ENCODE measurements around the gene GRID1.

GRID1 gene

DNA sequence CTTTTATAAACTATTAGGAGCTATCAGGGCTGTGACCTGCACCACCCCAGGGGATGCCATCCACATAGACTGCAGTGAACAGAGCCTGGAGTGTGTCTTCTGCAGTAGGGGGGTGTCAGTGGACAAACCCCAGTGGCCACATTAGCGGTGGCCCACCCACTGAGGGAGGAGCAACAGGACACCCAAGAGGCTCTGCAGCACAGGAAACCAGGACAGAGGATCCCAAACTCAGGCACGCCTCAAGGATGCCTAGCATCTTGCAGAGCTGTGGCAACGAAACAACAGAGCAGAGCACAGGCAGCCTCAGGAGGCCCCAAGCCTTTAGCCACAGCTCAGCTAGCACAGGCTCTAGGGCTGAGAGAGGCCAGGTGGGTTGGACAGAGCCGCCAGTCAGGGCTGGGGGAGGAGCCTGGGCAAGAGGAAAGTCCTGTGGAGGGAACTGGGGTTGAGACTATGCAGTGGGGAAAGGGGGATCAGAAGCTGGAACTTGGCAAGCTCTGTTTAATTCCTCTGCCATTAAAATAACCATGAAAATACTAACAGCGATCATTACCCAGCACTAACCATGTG lies 53.8 kb downstream of the GRID1 start:
- no peak for DNase-seq

DNA sequence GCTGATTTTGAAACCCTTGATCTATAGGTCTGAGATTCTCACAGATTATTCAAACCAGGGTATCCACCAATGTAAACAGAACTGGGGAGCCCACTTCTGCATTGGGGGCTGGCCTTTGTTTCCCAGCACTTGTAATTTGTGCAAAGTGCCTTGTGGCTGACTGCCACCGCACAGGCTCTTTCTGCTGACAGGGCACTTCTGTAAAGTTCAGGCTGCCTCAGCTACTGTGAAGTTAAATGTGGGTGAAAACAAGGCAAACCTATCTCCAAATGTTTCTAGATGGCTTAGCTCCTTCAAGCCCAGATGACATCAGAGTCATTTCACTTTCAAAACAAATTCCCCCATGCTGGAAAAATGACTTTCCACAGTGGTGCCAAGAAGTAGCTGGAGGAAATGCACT lies 54.7 kb downstream of the GRID1 start:
- no peak for DNase-seq

DNA sequence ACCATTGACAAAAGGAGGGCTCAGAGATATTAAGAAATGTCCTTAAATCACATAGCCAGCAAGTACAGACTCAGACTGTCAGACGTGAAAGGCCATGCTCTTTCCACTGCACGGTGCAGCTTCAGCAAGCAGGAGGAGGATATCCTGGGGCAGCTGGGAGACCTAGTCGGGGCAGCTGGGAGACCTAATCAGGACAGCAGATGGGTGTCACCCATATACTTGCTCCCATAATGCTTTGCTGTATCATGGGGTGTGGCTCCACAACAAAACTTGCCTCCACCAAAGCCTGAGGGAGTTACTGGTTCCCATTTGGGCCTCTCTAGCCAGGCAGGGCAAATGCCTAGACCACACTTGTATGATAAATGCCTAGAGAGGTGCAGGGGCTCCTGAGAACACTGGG lies 55.4 kb downstream of the GRID1 start:
- DNase-seq, result no peak

DNA sequence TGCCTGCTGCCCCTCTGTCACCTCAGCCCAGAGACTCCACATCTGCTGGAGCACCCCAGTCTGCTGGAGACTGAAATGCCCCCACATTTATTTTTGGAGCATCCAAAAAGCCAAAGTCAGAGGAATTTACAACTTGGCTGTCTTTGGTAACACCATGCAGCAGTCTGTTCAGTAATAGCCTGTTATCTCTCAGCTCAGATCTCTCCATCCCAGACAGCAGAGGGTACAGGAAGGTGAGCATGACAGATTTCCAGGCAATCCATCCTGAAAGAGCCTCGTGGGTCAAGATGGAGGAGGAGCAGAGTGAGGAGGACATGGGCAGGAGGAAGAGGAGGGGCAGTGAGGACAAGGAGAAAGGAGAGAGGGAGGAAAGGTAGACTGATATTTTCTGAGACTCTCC lies 55.9 kb downstream of the GRID1 start:
- no peak for DNase-seq

DNA sequence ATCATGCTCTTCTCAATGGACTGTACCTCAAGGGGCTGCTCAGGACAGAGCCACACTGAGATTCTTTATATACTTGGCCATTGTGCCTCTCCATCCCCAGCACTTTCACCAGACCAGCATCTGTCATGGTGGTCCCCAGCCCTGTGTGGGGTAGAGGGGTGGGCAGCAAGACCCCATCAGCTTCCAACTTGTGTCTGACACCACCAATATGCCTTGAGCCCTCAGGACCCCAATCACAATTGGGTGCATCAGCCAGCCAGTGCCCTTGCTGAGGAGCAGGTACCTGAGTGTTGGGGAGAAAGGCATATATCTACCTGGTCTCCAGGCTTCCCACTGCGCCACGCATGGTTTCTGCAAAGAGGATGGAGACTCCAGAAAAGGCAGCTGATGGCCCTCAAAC lies 56.3 kb downstream of the GRID1 start:
- no peak for DNase-seq

DNA sequence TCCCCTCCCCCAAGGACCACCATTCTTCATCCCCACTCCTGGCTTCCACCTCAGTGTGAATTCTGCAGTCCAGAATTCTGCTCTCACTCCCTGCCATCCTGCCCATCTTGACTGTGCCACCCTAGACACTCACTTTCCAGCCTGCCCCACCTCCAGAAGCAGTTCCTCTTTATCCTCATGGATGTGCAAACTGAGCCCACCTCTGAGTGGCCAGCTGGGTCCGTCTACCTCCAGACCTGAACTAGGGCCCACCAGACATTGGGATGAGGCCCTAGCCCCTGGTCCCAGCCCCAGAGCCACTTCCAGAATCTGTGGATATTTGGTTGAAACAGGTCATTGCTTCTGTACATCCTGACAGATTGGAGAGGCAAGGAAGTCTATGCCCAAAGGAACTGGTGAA lies 58.5 kb downstream of the GRID1 start:
- no peak for DNase-seq

DNA sequence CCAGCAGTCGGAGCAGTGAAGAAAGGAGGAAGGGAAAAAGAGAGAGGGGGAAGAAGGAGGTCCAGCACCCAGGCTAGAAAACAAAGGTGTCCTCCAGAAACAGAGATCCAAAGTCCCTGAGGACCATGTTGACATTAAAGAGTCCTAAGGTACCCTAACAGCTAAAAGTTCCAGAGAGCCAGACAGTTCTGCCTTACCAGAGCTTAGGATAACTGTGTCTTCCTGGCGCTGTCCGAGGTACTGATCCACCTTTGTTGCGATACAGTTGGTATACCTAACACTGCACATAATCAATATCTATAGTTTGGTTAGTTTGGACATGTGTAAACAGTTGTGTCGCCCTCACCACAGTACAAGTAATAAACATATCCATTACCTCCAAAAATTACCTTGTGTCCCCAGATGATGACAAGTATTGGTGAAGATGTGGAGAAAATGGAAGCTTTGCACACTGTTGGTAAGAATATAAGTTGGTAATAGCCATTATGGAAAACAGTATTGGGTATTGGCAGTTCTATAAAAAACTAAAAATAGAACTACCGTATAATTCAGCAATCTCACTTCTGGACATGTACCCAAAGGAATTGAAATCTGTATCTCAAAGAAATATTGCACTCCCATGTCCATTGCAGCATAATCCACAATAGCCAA lies 59.8 kb downstream of the GRID1 start:
- peak in 1 of 5 experiments; percentile 17 for DNase-seq

DNA sequence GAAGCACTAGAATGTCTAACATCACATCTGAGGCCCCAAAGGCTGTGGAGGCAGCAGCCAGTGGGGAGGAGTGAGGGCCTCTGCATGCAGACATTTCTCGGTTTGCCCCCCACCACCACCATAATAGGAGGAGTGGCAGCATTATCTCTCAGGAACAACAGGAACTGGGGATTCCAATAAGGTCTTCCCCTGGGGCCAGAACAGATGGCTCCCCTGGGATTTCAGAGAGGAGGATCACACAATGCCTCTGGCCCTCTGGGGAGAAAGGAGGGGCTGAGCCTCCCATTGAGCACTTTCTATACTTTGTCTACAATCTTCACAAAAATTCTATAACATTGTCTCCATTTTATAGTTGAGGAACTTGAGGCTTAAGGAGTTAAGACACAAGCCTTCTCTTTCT lies 61.1 kb downstream of the GRID1 start:
- no peak for DNase-seq

- DNase-seq, result no peak
Measured at GRCh38 chr10:86304436-86304835, 62.2 kb downstream of the GRID1 start.

DNA sequence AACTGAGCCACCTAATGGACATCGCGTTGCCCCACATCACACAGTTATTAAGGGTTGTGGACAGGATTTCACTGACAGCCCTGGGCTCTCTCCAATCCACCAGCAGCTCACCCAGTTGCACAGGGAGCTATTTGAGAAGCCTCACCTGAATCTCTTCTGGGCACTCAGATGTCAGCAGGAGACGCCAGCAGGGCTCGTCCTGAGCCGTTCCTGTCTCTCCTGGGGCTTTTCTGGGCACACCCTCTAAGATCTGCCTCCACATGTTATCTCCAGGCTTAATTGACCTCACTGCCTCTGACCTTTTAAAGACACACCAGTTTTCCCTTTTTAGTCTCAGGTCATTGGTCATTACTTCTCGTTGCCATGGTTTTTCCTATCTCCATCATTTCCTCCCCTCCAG lies 63.0 kb downstream of the GRID1 start:
- no peak for DNase-seq

DNA sequence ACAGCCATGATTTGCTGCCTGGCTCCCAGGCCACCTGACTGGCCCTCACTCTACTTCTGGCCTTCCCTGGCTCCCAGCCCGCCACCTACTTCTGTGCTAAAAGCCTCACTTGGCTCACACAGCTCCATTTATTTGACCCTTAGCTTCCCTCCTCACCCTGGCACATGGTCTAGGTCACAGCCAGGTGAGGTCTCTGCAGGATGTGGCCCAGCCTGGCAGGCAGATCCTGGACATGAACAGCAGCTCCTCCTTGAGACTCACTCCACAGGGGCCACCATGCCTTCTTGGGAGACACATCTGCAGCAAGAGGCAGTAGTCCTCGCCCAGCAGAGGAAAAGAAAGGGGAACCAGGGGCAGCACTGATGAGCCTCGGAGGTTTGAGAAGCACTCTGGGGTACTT lies 64.6 kb downstream of the GRID1 start:
- no peak for DNase-seq

GRCh38 chr10:86300931-86301830 lies 65.4 kb downstream of the GRID1 start:
- DNase-seq, result no peak

DNA sequence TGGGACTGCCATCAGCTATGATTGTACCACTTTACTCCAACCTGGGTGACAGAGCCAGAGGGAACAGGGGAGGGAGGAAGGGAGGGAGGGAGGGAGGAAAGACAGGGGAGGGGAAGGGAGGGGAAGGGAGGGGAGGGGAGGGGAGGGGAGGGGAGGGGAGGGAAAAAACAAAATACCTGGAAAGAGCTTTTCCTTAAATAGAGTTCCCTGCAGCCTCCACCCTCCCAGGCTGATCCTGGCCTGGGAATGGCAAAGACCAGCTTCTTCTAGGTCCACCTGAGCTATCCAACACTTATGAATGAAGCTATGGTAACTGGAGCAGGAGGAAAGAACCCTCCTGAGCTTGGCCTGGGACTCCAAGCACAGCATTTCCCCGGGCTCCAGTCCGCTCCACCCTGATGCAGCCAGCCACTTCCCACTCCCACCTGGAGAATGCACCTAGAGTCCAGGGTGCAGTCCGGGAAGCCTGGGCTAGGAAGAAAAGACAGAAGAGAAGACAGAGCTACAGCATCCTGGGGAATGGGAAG lies 66.1 kb downstream of the GRID1 start:
- no peak for DNase-seq

GRCh38 chr10:86299562-86299961 lies 67.0 kb downstream of the GRID1 start:
- DNase-seq, result no peak

DNA sequence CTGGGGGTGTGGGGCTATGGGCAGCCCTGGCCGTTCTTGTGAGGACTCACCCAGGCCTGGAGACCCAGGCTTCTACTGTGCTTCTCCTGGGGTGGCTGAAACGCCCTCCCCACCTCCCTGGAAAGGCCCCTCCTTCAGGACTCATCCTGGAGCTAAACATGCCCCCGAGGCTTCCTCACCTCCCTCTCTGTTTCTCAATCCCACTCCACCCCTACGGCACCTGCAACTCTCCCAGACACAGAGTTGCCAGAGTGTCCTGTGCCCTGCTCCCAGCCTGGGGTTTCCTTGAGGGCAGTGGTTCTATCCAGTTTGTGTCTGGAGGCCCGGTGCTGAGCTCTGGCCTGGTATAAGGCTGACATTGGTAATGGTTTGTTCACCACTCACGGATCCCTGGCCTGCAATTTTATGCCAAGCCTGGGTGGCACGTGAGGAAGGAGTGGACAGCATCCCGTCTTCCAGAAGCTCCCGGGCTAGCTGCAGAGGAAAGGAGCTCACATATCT lies 68.0 kb downstream of the GRID1 start:
- no peak for DNase-seq

- no peak for DNase-seq
Measured at GRCh38 chr10:86295791-86296190, 70.8 kb downstream of the GRID1 start.

DNA sequence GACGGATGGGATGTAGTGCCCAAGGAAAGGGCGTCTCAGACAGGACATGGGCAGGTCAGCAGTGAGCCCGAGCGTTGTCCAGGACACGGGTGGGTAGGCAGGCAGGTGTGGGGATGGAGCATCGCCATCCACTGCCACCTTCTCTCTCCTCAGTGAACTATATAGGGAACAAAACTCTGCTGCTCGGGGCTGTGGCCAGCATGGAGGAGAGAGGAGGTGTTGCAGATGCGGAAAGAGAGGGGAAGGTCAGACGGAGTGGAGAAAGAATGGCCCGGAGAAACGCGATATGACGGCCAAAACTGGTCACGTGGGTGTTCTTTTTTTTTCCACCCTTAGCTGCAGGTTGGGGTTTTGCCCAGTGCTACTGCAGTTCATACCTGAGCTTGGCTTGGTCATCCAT lies 71.2 kb downstream of the GRID1 start:
- no peak for DNase-seq

- no peak for DNase-seq
Measured at GRCh38 chr10:86294346-86295265, 72.0 kb downstream of the GRID1 start.

DNA sequence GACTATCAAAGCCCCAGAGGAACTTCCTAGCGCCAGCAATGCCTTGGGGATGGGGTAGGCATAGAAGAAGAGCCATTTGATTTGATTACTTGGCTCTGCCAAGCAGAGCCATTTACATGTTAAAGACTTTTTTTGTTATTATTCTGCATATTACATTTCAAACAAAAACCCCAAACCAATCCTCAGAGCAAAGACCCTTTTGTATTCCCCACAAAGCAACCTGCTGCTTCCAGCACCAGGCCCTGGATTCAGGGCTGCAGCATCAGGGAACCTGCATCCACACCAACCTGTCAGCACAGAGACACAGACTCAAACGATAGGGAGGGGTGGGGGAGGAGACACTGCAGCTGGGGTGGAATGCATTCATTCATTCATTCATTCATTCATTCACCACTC lies 73.2 kb downstream of the GRID1 start:
- DNase-seq, result no peak

DNA sequence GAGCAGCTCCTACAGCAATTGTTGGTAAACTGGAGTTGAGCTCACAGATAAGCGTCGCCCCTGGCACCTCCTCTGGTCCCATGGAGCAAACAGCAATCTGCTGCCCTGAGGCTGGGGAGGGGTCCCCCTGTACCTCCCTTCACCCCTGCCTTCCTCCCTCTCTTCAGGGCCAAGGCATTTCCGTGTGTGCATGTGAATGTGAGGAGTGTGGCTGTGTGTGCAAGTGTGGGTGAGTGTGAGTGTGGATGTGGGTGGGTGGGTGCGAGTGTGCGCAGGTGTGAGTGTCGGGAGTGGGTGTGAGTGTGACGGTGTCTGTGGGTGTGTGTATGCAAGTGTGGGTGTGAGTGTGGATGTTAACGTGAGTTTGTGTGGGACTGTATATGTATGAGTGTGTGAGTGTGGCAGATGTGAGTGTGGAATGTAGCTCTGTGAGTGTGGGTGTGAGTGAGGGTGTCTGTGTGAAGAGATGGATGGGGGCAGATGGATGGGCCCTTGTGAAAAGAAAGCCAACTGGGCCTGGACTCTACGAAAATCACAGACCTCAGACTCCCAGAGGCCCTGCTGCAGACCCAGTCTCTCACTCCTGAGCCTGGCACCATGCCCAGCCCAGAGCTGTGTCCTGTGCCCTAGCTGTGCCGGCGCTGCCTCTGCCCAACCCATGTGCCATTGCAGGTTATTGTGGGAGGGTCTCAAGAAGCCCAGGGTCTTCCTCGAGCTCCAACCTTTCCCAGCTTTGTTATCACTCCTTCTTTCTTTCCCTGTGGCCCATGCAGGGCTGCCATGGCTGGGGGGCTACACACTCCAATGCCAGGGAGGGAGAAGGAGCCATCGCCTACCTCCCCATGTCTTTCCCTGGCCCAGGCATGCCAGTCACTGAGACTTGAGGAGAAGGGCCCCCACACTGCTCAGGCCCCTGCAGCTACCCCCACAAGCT lies 73.9 kb downstream of the GRID1 start:
- no peak for DNase-seq

GRCh38 chr10:86291616-86292340 lies 74.8 kb downstream of the GRID1 start:
- DNase-seq, result no peak

All from T-helper 2 cell (primary cell).